C4-2B (cell line): ENCODE results near the gene DLK2.

ENCODE experiments used
- CTCF ChIP-seq: fragments of 450-650 bp; conservative IDR thresholded peaks from 2 replicates; pipeline ENCODE4 v1.5.1; 2017; ENCODE audit warnings: mild to moderate bottlenecking
- ZFX ChIP-seq: fragments of 450-650 bp; IDR thresholded peaks from 2 replicates; pipeline ENCODE4 v1.6.1; 2017

- TF ChIP-seq CTCF = no peak
- no peak for TF ChIP-seq ZFX
Measured at GRCh38 chr6:43465948-43466347, 10.6 kb upstream of the DLK2 start.
